Astrocyte of the spinal cord (primary cell): ENCODE measurements around the gene CEP350.
A peak's percentile ranks its signal among the peaks of the same experiment; 100 is the strongest.

Experiments used
- DNase-seq: peaks from one replicate; pipeline ENCODE4 v3.0.0; 2011; ENCODE audit warnings: low read depth, low spot score
- H3K4me3 ChIP-seq: 2 replicates; pipeline ENCODE4 v1.5.1; 2011; ENCODE audit warnings: low read depth, mild to moderate bottlenecking, low read length, moderate library complexity
- in situ Hi-C: cut with HindIII; loops from 2 replicates; pipeline ENCODE4 v1.10.0; 2017; ENCODE audit warnings: low sequenced_read_pairs
- TF ChIP-seq, protein P1 (sequence below): IDR thresholded peaks from 2 replicates; pipeline ENCODE4 v1.5.1; 2012; ENCODE audit warnings: low read depth, mild to moderate bottlenecking, low read length, inconsistent platforms

The CEP350 gene

DNA sequence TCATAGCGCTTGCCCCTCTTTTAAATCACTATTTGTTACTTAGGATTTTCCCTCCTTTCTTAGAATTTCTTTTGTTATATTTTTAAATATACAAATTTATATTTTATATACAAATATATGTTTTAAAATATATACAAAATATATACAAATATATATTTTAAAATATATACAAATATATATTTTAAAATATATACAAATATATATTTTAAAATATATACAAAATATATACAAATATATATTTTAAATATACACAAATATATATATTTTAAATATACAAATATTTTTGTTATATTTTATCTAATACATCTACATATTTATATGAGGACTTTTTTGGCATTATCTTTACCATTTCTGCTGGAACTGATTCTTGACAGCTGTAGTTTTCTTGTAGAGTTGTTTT, 149.2 kb downstream of the CEP350 start:
- in situ Hi-C loops = no loop called here
- H3K4me3 ChIP-seq = no peak overlapping the region
- TF ChIP-seq, protein P1, sequence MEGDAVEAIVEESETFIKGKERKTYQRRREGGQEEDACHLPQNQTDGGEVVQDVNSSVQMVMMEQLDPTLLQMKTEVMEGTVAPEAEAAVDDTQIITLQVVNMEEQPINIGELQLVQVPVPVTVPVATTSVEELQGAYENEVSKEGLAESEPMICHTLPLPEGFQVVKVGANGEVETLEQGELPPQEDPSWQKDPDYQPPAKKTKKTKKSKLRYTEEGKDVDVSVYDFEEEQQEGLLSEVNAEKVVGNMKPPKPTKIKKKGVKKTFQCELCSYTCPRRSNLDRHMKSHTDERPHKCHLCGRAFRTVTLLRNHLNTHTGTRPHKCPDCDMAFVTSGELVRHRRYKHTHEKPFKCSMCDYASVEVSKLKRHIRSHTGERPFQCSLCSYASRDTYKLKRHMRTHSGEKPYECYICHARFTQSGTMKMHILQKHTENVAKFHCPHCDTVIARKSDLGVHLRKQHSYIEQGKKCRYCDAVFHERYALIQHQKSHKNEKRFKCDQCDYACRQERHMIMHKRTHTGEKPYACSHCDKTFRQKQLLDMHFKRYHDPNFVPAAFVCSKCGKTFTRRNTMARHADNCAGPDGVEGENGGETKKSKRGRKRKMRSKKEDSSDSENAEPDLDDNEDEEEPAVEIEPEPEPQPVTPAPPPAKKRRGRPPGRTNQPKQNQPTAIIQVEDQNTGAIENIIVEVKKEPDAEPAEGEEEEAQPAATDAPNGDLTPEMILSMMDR = no peak
- DNase-seq = no peak

DNA sequence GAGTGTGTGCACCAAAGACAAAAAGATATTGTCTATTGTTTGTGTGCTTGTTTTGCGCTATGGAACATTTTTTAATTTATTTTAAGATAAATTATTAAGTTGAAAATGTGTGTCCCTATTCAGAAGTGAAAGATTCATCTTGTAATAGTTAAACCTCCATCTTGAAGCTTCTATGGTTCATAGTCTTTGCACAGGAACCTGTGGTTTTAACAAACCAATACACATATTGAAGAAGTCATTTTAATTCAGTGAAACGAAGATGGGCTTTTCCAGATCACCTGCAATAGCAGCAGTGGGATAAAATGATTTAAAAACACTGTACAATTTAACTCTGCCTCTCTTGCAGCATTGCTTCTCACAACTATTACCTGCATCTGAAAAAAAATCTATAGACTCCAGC, 157.5 kb downstream of the CEP350 start:
- H3K4me3 ChIP-seq = no peak overlapping the region
- DNase-seq = no peak
- in situ Hi-C loops = no loop called here
- TF ChIP-seq, protein P1 = no peak

DNA sequence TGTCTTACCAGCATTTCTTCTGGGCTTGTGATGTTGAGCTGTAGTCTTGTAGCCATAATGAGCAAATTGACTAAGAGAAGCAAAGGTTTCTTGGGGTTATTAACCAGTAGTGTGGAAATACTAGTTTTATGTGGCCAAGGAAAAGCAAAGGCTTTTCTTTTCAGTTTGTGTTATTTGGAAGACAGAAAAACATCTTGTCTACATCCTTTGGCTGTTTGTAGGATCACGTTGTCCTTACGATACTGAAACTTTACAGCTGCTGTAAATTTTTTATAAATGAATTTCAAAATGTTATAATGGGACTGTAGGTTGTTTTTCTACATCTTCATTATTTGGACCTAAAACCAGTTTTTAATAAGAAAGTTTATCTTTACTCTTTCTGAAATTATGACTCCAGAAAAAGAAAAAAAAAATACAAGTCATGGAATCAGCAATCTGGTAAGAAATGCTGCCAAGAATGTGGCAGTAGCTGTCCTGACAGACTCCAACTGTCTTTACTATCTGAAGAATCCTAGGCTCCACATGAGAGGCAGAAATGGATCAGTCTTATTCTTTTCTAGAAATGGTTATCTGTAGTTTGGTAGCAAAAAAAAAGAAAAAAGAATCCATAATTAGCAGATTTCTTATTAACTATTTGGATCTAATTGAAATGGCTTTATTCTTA, 158.5 kb downstream of the CEP350 start:
- in situ Hi-C loops = no loop called here
- no peak overlapping the region for H3K4me3 ChIP-seq
- no peak for DNase-seq
- TF ChIP-seq, protein P1 = no peak

DNA sequence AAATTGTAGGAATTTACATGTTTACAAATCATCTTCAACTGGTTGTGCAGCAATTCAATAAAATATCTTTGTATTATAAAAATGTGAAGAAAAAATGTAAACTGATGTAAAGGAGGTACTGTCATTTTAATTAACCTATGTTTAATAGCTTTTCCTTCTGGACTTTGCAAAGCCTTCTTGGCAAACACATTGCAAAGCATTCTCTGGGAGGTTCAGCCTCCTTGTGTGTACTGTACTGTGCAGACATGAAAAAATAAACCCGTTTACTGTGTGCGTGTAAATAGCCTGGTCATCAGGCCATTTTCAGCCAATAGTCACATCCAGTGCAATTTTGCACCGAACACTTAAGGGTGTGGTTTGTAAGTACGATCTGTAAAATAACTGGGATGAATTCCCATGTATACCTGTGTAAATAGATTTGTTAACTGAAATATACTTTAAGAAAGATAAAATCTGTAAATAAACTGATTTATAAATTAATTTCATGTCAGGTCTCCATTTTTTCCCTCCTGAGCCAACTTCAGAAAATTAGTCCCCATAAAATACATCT, 159.9 kb downstream of the CEP350 start:
- H3K4me3 ChIP-seq = no peak overlapping the region
- in situ Hi-C loops = no loop called here
- TF ChIP-seq, protein P1 = no peak
- no peak for DNase-seq

DNA sequence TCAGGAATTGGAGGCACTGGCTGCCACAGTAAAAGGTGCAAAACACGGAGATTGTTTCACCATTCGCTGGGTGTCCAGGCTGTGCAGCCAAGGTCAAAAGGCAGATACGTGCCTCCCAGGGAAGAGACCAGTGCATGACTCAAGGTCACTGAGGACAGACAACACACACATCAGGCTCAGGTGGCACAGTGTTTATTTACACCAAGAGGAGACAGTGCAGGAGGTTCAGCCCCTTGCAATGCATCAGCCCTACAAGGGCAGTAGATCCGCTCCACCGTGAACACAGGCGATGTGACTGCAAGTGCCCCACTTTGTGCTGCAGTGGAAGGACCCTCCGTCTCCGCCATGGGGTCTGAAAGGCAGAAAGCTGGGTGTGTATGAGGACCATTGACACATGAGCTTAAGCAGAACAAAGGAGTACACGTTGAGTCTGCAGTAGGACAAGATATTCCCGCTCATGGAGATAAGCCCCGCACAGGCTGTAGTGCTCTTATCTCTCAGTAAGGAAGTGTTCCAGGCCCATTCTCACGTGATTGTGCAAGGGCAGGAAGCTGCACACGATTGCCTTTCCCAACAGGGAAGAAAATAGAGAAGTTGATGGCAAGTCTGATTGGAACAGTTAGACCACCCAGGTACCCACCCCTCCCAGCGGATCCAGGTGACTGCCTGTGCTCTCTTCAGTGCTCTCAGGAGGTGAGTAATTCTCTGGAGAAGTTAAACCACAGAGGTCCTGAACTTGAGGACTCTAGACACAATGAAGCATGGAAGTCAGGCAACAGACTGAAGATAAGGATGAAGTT, 162.6 kb downstream of the CEP350 start:
- TF ChIP-seq, protein P1 = no peak
- no peak for DNase-seq
- in situ Hi-C loops = no loop called here
- H3K4me3 ChIP-seq = no peak overlapping the region

DNA sequence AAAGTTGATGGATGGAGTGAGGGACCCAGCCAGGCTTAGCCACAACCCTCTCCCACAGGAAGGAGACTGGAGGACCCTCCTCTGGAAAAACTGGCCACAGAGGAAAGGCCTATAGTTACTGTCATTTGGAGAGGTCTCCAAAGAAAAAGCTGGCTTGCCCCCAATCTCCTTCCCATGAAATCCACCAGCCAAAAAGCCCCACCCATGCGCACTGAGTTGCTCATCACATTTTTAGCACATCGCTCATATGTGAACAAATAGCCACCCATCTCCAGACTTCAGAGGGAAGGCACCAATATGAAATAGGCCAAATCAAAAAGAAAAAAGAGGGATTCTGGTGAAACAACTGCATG, 163.1 kb downstream of the CEP350 start:
- TF ChIP-seq, protein P1 = no peak
- no peak overlapping the region for H3K4me3 ChIP-seq
- in situ Hi-C loops = no loop called here
- DNase-seq = peak; percentile 56
